ENCODE data around the gene C2orf74.

The C2orf74 gene

GRCh38 chr2:61210332-61210981 is 48.5 kb downstream of the C2orf74 start:
- no peak overlapping the region for H3K4me3 ChIP-seq (ENCODE audit: low read depth, low read length)

- no peak overlapping the region for H3K4me3 ChIP-seq (ENCODE audit: low read depth, low read length)
These were observed 52.2 kb downstream of the C2orf74 start for GRCh38 chr2:61214171-61214570.
